Measurements from ENCODE around the gene CCDC137. TPM values are rescaled to one million over a fixed set of nuclear protein-coding genes. Genes with fewer than 3 reads are reported as not detected.

CCDC137 gene
- polyA plus RNA-seq, 1 of the 3 experiments (the other 2 are of a cell fraction): 62.4 TPM

- TF ChIP-seq CTCF (IDR thresholded peaks at IDR 0.05) (no peak), MEF2A (IDR thresholded peaks at IDR 0.05; ENCODE audit: borderline replicate concordance, low read depth) (no peak)
Observed at GRCh38 chr17:81686614-81687013, 20.1 kb downstream of the CCDC137 start (continued).

GRCh38 chr17:81687770-81688541, 21.4 kb downstream of the CCDC137 start:
- DNase-seq: peak; percentile 19
- no peaks in the 10 kb centered on the region for H3K9me2 ChIP-seq
- ChIA-PET POLR2A (interaction anchor here (1.1 kb wide), 1 partner anchor 15 kb away, joined by 3 read pairs; the partner anchor contains the start of gene MRPL12), CTCF (interaction anchor here (1.8 kb wide), 1 partner anchor 12 kb away, joined by 8 read pairs; no protein-coding TSS in a partner anchor)
- H3K36me3 ChIP-seq (replicated peaks in 1 of 2; ENCODE audit: control insufficient read depth in 1 of 2, insufficient read depth in 2 of 2, low read length in 1 of 2): peaks cover 53 to 76% of the 10 kb centered on the region in 2 experiments
- no peak overlapping the region for H3K4me3 ChIP-seq (ENCODE audit: low read depth in 2 of 2, low read length in 1 of 2)
- no peak for TF ChIP-seq FOXM1 (IDR thresholded peaks at IDR 0.05; ENCODE audit: low read depth)
- no peak for TF ChIP-seq ELF1 (IDR thresholded peaks at IDR 0.05)
- no peak for TF ChIP-seq USF2 (IDR thresholded peaks at IDR 0.05; ENCODE audit: borderline replicate concordance, low read depth, low read length)
- no peak overlapping the region for H3K27ac ChIP-seq (ENCODE audit: low read depth in 2 of 2, low read length in 1 of 2)
- WGBS (ENCODE audit: low lambda C conversion rate): 95% methylated on average over 36 of the region's 41 CpGs
- peaks cover 17% of the 10 kb centered on the region for H3F3A ChIP-seq (replicated peaks; ENCODE audit: insufficient read depth)
- no peak overlapping the region for H3K9ac ChIP-seq
- H2AFZ ChIP-seq (ENCODE audit: low read depth): no peak overlapping the region
- H3K4me2 ChIP-seq: no peak overlapping the region
- H3K79me2 ChIP-seq (ENCODE audit: insufficient read depth): peaks cover 95% of the 10 kb centered on the region
- no peaks in the 10 kb centered on the region for H3K27me3 ChIP-seq (ENCODE audit: insufficient read depth)
- peaks cover 79% of the 10 kb centered on the region for H4K20me1 ChIP-seq (ENCODE audit: insufficient read depth)
- no peaks in the 10 kb centered on the region for H3K9me3 ChIP-seq
- peaks cover 9 to 14% of the 10 kb centered on the region in 2 experiments; a peak in 2 of 4 replicates for H3K4me1 ChIP-seq (ENCODE audit: control insufficient read depth in 1 of 2, insufficient read depth in 2 of 2, low read depth in 1 of 2, low read length in 1 of 2)

GRCh38 chr17:81688616-81689015, 22.1 kb downstream of the CCDC137 start:
- H3K27ac ChIP-seq (ENCODE audit: low read depth in 2 of 2, low read length in 1 of 2): no peak overlapping the region
- H3K4me2 ChIP-seq: no peak overlapping the region
- peaks cover 82% of the 10 kb centered on the region for H4K20me1 ChIP-seq (ENCODE audit: insufficient read depth)
- DNase-seq: no peak
- H3K9me2 ChIP-seq: no peaks in the 10 kb centered on the region
- H3K36me3 ChIP-seq (replicated peaks in 1 of 2; ENCODE audit: control insufficient read depth in 1 of 2, insufficient read depth in 2 of 2, low read length in 1 of 2): peaks cover 56 to 82% of the 10 kb centered on the region in 2 experiments
- ChIA-PET CTCF (no interaction called here), POLR2A (no interaction called here)
- peaks cover 96% of the 10 kb centered on the region for H3K79me2 ChIP-seq (ENCODE audit: insufficient read depth)
- peaks cover 18% of the 10 kb centered on the region for H3F3A ChIP-seq (replicated peaks; ENCODE audit: insufficient read depth)
- peaks cover 9 to 14% of the 10 kb centered on the region in 2 experiments; a peak in 2 of 4 replicates for H3K4me1 ChIP-seq (ENCODE audit: control insufficient read depth in 1 of 2, insufficient read depth in 2 of 2, low read depth in 1 of 2, low read length in 1 of 2)
- 94% methylated on average over 11 of the region's 14 CpGs for WGBS (ENCODE audit: low lambda C conversion rate)
- H2AFZ ChIP-seq (ENCODE audit: low read depth): no peak overlapping the region
- H3K27me3 ChIP-seq (ENCODE audit: insufficient read depth): no peaks in the 10 kb centered on the region
- no peak overlapping the region for H3K9ac ChIP-seq
- no peak overlapping the region for H3K4me3 ChIP-seq (ENCODE audit: low read depth in 2 of 2, low read length in 1 of 2)
- H3K9me3 ChIP-seq: no peaks in the 10 kb centered on the region
- TF ChIP-seq EZH2phosphoT487 (IDR thresholded peaks at IDR 0.05; ENCODE audit: borderline replicate concordance, low read depth) (no peak), CHD2 (IDR thresholded peaks at IDR 0.05; ENCODE audit: low read length, partially characterized antibody) (no peak), GABPA (IDR thresholded peaks at IDR 0.05; ENCODE audit: low read depth) (no peak), TAF1 (IDR thresholded peaks at IDR 0.05; ENCODE audit: borderline replicate concordance, low read depth, low read length) (no peak), SMC3 (IDR thresholded peaks at IDR 0.05; ENCODE audit: low read depth, low read length) (no peak), USF2 (IDR thresholded peaks at IDR 0.05; ENCODE audit: borderline replicate concordance, low read depth, low read length) (no peak), POLR2AphosphoS5 (IDR thresholded peaks at IDR 0.05; ENCODE audit: low read depth, low read length) (no peak), PBX3 (IDR thresholded peaks at IDR 0.05) (no peak), RCOR1 (IDR thresholded peaks at IDR 0.05; ENCODE audit: low read length) (no peak), IRF3 (IDR thresholded peaks at IDR 0.05; ENCODE audit: low read depth, low read length) (no peak), YY1 (IDR thresholded peaks at IDR 0.05; ENCODE audit: low read depth) (no peak), RAD21 (IDR thresholded peaks at IDR 0.05; ENCODE audit: low read length) (no peak)
